ENCODE measurements around the gene NFIC.

The NFIC gene

DNA sequence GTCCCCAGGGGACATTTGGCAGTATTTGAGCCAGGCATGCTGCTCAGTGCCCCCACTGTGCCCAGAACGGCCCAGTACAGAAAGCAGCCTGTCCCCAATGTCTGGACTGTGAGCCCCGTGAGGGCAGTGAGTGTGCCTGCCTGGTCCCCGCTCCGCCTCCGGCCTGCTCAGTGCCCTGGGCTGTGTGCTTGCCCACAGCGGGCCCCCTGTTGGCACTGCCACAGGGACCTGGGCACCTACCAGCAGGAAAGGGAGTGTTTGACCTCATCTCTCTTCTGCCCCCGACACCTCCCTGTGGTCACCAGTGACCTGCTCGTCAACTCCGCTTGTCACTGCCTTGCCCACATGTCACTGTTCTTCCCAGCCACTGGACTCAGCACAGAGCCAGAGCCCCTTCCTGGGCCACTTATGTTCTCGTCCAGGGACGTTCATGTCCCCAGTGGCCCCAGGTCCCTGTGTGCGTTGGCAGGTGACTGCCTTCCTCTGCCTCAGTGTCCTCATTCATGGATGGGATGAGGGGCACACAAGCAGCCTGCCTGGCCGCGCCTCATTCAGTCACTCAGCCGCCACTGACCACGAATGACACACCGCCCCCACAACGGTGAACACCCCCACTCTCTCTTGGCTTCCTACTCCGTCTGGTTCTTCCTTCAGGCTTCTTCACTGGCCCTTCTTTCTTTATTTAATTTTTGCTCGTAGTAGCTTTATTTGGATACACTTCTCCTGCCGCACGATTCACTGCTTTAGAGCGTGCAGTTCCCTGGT is 142.6 kb downstream of the NFIC start:
- DNase-seq (ENCODE audit: low read depth in 2 of 2) = no peak

DNA sequence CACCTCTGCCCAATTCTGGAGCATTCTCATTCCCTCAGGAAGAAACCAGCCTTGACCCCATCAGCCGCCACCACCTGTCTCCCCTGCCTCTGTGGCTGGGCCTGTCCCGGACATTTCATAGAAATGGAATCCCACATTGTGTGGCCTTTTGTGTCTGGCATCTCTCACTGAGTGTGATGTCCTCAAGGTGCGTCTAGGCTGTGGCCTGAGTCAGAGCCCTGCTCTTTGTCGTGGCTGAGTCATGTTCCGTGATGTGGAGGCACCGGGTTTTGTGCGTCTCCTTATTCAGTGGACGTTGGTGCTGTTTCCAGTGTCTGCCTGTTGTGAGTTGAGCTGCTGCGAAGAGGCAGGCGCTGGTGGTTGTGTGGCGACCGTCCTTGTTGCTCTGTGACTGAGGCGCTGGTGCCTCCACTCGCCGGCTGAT is 143.2 kb downstream of the NFIC start:
- no peak for DNase-seq (ENCODE audit: low read depth in 2 of 2)

DNA sequence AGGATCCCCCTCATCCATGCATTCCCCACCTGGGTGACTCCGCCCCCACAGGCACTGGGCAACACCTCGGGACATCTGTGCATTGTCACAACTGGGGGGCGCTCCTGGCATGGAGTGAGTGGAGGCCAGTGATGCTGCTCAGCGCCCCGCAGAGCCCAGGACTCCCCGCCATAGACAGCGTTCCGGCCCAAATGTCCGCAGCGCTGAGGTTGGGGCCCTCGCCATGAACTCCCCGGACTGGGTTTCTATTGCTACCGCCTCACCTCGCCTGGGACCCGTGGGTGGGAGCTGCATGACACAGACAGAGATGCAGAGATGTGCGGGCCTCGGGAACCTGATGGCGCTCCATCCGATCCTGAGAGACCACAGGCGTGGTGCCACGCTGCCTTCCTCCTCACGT is 144.3 kb downstream of the NFIC start:
- no peak for DNase-seq (ENCODE audit: low read depth in 2 of 2)

DNA sequence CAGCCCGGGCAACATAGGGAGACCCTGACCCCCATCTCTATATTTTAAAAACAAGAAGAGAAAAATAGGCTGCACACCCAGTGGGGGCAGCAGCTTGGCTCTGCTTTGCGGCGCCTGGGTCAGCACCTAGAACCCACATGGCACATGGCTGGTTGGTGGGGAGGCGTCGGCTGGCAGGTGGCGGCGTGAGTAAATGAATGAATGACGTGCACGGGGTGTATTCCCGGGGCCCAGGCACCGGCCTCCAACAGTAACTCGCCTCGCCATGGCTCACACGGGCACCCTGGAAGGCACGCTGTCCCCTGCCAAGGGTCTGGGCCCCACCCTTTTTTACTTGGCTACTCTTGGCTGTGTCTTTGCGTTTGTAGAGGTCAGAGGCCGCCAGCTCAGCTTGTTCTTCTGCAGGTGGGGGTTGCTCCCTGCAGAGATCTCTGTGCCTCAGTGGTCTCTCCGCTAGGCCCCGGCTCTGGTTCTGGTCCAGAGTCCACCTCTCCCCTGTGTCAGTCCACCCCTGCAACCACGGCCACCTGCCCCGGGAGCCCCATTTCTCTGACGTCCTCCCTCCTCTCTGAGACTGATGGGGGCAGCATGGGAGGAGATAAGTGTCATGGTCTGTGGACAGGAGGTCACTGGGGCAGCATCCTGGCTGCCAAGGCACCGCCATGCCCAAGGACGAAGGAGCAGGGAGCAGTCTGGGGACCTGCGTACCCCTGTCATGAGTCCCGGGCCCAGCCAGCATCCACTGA is 145.3 kb downstream of the NFIC start:
- DNase-seq (ENCODE audit: low read depth in 2 of 2) = no peak

DNA sequence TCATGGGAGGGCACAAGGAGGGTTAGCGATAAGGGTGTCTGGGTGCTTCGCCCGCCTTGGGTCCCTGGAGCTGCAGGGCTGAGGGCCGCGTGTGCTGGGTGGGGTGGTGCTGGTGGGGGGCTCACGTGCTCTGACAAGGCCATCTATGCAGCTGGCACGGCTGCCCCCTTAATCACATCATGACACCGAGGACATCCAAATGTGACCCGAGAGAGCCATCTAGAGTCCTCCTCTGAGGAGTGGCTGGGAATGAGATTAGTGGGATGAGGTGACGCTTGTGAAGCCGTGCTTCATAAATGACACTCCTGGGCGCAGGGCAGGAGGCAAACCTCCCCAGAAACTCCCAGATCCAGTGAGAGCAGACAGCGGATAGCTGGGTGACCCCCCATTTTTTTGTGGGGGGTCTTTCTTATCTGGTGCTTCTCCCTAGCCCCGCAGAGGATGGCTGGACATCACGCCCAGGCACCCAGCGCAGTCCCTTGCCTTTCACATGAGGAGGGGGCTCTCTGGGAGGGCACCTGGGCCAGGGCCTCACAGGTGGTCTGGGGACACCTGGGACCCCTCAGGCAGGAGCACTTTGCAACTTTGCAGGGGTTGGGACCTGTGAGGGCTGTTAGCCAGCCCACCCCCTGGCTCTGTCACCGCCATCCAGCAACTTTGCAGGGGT is 146.3 kb downstream of the NFIC start:
- DNase-seq (ENCODE audit: low read depth in 2 of 2) = no peak

DNA sequence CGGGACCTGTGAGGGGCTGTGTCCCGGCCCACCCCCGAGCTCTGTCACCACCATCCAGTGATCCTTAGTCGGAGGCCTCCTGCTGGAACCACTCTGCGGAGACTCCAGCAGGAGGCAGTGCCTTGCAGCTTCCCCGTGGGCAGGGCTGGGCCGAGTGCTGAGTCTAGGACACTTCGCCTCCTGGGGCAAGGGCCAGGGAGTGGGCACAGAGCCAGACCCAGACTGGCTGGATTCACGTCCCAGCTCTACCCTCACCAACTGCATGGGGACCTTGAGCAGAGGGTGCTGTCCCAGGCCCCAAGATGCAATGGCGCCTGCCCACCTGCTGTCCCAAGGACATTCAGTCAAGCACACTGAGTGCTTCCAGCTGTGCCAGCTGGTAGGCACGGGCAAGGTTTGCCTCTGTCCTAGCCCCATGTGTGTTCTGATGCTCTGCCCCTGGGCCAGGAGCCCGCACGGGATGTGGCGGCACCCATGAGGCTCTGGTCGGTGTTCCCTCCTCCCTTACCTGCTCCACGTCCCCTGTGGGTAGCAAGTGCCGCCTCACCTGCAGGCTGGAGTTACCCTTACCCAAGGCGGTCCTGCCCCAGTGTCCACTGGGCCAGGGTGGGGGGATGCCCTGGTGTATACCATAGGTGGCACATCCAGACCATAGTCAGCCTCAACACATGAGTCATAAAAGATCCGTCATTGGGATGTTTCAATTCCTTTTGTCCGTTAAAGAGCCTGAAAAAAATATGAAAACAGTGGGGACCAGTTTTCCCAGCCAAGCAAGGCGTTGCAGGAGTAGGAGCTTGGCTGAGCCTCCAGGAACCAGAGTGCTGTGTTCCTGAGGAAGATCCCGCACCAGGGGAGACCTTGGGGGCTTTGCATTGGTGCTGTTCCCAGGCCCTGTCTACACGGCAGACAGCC is 147.1 kb downstream of the NFIC start:
- DNase-seq (ENCODE audit: low read depth in 2 of 2) = no peak

DNA sequence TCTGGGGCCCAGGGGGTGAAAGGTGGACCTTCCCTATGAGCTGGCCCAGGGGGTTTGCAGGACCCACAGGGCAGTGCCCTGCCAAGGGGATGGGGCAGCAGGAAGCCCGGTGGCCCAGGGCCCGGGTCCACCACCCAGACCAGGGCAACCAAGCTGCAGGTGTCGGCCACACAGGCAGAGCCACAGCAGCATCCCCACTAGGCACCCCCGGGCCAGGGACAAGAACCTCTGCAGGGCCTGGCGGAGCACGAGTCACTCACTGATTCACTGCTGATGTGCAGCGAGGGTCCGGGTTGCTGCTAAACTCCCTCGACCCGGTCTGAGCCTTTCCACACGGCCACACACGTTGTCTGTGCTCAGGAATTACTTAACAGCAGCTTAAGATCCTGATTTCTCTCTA is 148.5 kb downstream of the NFIC start:
- no peak for DNase-seq (ENCODE audit: low read depth in 2 of 2)

DNA sequence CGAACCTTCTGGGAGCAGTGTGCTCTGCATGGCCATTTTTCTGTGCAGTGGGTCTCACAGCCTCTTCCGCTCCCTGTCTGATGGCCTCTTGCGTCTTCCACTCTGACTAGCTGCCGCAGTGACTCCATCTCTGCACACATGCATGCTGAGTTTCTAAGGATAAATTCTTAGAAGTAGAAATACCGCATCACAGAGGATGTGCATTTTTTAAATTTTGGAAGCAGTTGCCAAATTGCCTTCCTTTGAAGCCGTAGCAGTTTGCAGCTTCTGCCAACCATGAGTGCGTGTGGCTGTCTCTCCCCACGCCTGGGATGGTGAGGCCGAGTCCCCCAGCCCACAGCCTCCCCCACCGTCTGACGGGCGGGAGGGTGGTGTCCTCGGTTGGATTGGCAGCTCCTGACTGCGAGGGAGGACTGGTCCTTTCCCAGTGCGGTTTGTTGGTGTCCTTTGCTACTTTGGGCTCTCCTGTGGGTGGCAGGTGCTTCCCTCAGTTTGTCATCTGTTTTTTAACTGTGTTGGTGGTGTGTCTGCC is 149.6 kb downstream of the NFIC start:
- no peak for DNase-seq (ENCODE audit: low read depth in 2 of 2)

DNA sequence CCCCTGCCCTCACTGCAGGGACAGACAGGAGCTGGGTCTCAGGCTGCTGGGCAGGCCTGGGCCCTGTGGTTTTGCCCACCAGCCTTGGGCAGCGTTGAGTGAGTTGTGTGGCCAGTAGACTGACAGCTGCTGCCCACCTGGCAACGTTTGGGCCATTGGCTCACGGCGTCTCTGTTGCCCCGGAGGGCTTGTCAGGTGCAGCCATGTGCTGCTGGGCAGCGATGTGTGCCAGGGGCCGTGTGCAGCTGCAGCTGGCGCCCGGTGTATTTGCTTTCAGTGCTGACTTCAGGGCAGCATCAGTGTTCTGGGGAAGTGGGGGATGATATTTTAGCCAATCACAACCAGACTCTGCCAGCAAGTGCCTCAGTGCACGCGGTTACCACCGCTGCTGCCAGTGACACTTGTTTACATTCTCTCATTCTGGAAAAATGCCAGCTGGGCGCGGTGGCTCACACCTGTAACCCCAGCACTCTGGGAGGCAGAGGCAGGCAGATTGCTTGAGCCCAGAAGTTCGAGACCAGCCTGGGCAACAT is 150.4 kb downstream of the NFIC start:
- no peak for DNase-seq (ENCODE audit: low read depth in 2 of 2)

DNA sequence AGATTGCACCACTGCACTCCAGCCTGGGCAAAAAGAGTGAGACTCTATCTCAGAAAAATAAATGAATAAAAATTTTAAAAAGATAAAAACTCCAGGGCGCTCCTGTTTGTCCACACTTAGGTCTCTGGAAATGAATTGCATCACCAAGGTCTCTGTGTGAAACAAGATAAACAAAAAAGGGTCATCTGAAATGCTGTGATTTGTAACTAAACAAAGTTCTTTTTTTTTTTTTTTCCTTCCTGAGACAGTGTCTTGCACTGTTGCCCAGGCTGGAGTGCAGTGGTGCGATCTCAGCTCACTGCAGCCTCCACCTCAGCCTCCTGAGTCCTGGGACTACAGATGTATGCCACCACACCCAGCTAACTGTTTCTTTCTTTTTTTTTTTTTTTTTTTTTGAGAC is 151.3 kb downstream of the NFIC start:
- no peak for DNase-seq (ENCODE audit: low read depth in 2 of 2)

DNA sequence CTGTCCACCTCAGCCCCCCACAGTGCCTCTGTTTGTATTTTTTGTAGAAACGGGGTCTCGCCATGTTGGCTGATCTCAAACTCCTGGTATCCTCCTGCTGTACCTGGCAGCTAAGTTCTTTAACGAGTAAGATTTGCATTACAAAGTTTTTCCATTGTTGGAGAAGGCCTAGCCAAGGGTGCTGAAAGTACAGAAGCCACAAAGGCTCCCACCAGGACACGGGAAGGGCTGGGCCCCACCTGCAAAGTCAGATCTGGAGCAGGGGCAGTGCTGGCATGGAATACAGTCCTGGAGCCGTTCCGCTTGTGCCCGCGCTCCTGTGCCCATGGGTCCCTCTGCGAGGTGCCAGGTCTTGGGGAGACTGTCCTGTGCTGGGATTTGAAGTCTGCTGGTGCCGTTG is 151.9 kb downstream of the NFIC start:
- DNase-seq (ENCODE audit: low read depth in 2 of 2) = no peak

DNA sequence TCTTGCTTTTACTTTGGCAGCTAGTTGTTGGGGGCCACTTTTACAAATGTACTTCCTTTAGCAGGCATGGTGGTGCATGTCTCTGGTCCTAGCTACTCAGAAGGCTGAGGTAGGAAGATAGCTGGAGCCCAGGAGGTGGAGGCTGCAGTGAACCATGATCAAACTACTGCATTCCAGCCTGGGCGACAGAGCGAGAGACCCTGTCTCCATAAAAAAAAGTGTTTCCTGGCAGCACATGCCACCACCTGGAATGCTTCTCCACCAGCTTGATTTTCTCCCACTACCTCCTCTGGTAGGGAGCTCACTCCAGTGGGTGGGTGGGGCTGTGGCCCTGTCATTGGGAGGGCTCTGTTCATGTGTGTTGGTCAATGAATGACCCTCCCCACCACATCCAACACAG is 152.3 kb downstream of the NFIC start:
- DNase-seq (ENCODE audit: low read depth in 2 of 2) = no peak

All from activated CD4-positive, alpha-beta T cell treated with anti-CD3 and anti-CD28 coated beads for 24 hours (primary cell).